ENCODE data around the gene ASB2.

Gene ASB2

GRCh38 chr14:93994919-93995682 is 18.7 kb upstream of the ASB2 start:
- DNase-seq: peak; percentile 73
- peaks cover 56% of the 10 kb centered on the region for H3K4me1 Mint-ChIP-seq (ENCODE audit: low read depth)
- no peaks in the 10 kb centered on the region for H3K36me3 Mint-ChIP-seq (ENCODE audit: low read depth)
- no peak overlapping the region for H3K4me3 Mint-ChIP-seq
- no peaks in the 10 kb centered on the region for H3K9me3 Mint-ChIP-seq
- no peaks in the 10 kb centered on the region for H3K27me3 Mint-ChIP-seq
- H3K27ac Mint-ChIP-seq: peak overlapping the region; percentile 84

GRCh38 chr14:93993382-93993781 is 17.0 kb upstream of the ASB2 start:
- Mint-ChIP-seq H3K36me3 (ENCODE audit: low read depth) (no peaks in the 10 kb centered on the region), H3K9me3 (no peaks in the 10 kb centered on the region), H3K27ac (peak overlapping the region; percentile 14), H3K4me3 (no peak overlapping the region), H3K4me1 (ENCODE audit: low read depth) (peaks cover 52% of the 10 kb centered on the region), H3K27me3 (no peaks in the 10 kb centered on the region)
- no peak for DNase-seq

DNA sequence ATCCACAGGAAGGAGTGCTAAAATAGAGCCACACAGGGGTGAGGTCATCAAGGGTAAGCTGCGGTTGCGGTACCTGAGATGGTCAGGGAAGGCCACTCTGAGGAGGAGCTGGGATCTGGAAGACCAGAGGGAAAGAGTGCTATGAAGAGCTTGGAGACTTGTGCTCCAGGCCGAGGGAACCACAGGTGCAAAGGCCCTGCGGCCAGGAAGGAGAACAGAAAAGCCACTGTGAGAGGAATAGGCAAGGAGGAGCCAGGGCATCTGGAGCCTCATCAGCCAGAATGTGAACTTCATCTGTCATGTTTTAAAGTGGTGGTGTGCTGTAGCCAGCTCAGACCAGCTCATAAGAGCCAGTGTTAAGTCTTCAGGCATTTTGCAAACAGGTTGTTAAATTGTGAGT is 15.3 kb upstream of the ASB2 start:
- no peaks in the 10 kb centered on the region for H3K9me3 Mint-ChIP-seq
- no peak overlapping the region for H3K4me3 Mint-ChIP-seq
- no peaks in the 10 kb centered on the region for H3K27me3 Mint-ChIP-seq
- no peak for DNase-seq
- peaks cover 38% of the 10 kb centered on the region for H3K4me1 Mint-ChIP-seq (ENCODE audit: low read depth)
- no peak overlapping the region for H3K27ac Mint-ChIP-seq
- no peaks in the 10 kb centered on the region for H3K36me3 Mint-ChIP-seq (ENCODE audit: low read depth)

GRCh38 chr14:93991212-93991611 is 14.8 kb upstream of the ASB2 start:
- no peak for DNase-seq
- H3K4me3 Mint-ChIP-seq: no peak overlapping the region
- no peak overlapping the region for H3K27ac Mint-ChIP-seq
- H3K27me3 Mint-ChIP-seq: no peaks in the 10 kb centered on the region
- no peaks in the 10 kb centered on the region for H3K9me3 Mint-ChIP-seq
- peaks cover 38% of the 10 kb centered on the region for H3K4me1 Mint-ChIP-seq (ENCODE audit: low read depth)
- H3K36me3 Mint-ChIP-seq (ENCODE audit: low read depth): no peaks in the 10 kb centered on the region

DNA sequence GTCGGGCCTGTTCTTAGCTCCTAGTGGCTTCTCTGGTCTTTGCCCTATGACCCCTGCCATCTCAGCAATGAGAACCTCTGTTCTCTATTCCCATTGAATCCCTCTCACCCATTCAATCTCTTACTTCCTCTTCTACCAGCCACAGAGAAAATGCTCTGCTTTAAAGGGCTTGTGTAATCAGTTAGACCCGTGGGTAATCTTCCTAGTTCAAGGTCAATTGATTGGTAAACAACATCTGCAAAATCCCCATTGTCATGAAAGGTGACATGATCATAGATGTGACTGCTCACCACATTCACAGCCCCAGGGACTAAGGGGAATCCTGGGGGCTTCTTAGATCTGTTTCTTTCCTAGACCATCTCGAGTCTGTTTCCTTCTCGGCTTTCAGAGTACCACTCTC is 13.6 kb upstream of the ASB2 start:
- Mint-ChIP-seq H3K27me3 (no peaks in the 10 kb centered on the region), H3K4me1 (ENCODE audit: low read depth) (peaks cover 27% of the 10 kb centered on the region), H3K4me3 (no peak overlapping the region), H3K9me3 (no peaks in the 10 kb centered on the region), H3K36me3 (ENCODE audit: low read depth) (no peaks in the 10 kb centered on the region), H3K27ac (no peak overlapping the region)
- no peak for DNase-seq

- H3K27ac Mint-ChIP-seq: no peak overlapping the region
- no peak overlapping the region for H3K4me3 Mint-ChIP-seq
- no peaks in the 10 kb centered on the region for H3K9me3 Mint-ChIP-seq
- peaks cover 22% of the 10 kb centered on the region for H3K4me1 Mint-ChIP-seq (ENCODE audit: low read depth)
- H3K36me3 Mint-ChIP-seq (ENCODE audit: low read depth): no peaks in the 10 kb centered on the region
- DNase-seq: no peak
- H3K27me3 Mint-ChIP-seq: no peaks in the 10 kb centered on the region
Measured at GRCh38 chr14:93987815-93988476, 11.6 kb upstream of the ASB2 start.

DNA sequence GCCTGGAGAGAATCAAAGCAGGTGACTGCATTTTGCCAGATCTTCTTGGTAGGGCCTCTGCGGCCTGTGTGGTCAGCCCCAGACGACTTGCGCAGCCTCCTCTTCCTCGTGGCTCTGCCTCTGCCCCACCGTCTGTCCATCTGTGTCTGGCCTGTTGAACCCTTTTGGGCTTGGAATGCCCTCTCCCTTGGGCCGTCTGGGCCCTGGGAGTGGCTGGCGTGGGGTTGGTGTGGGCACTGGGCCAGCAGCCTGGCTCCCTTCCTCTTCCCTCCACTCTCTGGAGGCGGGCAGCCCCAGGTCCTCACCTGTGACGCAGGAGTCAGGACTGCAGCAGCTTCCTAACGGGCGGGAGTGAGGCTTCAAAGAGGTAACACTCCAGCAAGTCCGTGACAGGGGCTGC is 11.0 kb upstream of the ASB2 start:
- Mint-ChIP-seq H3K27me3 (no peaks in the 10 kb centered on the region), H3K9me3 (no peaks in the 10 kb centered on the region), H3K4me3 (no peak overlapping the region), H3K4me1 (ENCODE audit: low read depth) (peaks cover 22% of the 10 kb centered on the region), H3K36me3 (ENCODE audit: low read depth) (no peaks in the 10 kb centered on the region), H3K27ac (no peak overlapping the region)
- DNase-seq: no peak

- DNase-seq: no peak
- Mint-ChIP-seq H3K9me3 (no peaks in the 10 kb centered on the region), H3K4me3 (no peak overlapping the region), H3K36me3 (ENCODE audit: low read depth) (no peaks in the 10 kb centered on the region), H3K27ac (no peak overlapping the region), H3K4me1 (ENCODE audit: low read depth) (peaks cover 25% of the 10 kb centered on the region), H3K27me3 (no peaks in the 10 kb centered on the region)
Measured at GRCh38 chr14:93986955-93987354, 10.6 kb upstream of the ASB2 start.

DNA sequence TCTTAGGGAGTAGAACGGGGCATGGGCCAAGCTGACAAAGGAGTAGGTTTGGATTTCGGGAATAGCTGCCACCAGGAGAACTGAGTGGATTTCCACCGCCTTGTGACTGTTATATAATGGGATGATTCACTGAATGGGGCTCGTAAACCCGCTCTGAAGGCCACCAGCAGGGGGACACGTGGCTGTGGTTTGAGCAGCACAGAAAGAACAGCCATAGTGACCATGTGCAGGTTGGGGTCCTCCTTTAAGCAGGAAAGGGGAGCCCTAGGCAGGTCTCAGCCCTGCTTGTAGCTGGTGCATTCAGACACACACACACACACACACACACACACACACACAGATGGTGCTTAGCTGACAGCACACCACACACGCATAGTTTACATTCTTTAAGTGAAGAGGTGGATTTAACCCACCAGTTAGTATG is 8.6 kb upstream of the ASB2 start:
- DNase-seq: no peak
- H3K27me3 Mint-ChIP-seq: no peaks in the 10 kb centered on the region
- H3K4me1 Mint-ChIP-seq (ENCODE audit: low read depth): peaks cover 35% of the 10 kb centered on the region
- no peak overlapping the region for H3K4me3 Mint-ChIP-seq
- H3K27ac Mint-ChIP-seq: peak overlapping the region; percentile 2
- H3K36me3 Mint-ChIP-seq (ENCODE audit: low read depth): peaks cover 4% of the 10 kb centered on the region
- H3K9me3 Mint-ChIP-seq: no peaks in the 10 kb centered on the region

DNA sequence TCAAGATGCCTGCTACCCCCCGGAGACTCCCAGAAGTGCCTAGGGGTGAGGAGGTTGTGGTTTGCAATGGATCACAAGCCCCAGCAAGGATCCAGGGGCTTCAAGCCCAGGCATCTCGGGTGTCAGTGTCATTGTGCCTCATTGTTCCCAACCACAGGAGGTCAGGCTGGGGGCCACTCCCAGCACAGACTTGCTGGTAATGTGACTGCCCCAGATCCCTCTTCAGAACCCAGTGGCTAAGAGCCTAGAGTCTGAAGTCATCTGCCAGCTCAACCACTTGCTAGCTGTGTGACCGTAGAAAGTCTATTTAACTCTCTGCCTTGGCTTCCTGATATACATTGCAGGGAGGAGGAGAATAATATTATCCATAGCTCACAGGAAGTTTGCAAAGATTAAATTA is 7.7 kb upstream of the ASB2 start:
- Mint-ChIP-seq H3K27me3 (no peaks in the 10 kb centered on the region), H3K9me3 (peaks cover 3% of the 10 kb centered on the region), H3K36me3 (ENCODE audit: low read depth) (peaks cover 8% of the 10 kb centered on the region), H3K27ac (no peak overlapping the region), H3K4me1 (ENCODE audit: low read depth) (peaks cover 41% of the 10 kb centered on the region), H3K4me3 (no peak overlapping the region)
- no peak for DNase-seq

DNA sequence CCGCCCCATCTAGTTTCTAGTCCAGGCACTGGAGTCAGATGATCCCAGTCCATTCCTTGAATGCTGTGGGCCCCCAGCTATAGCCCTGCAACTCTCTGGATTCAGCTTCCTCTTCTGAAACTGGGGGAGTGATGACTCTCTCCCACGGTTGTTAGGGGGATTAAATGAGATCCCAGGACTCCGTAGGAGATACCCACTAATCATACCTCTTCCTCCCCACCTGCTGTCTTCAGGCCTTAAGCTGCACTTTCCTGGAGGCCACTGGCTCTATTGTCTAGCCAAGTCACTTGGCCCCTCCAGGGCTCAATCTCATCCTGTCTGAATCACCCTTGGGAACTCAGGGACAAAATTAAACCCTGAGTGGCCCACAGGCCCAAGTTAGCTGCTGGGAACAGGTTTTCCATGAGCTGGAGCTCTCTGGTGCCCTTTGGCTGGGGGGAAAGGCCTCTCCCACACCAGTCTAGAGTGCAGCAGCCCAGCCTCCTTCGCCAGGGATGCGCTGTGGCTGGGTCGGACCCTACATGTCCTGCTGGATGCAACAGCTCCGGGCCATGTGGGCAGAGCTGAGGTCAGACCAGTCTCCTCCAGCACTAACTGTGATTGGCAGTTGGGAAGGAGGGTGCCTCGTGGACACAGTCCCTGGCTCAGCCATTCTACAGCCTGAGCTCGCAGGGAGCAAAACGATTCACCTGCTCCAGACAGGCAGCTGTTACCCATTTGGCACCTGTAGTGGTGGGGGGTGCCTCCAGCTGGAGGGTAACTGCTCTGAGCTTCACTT is 6.0 kb upstream of the ASB2 start:
- Mint-ChIP-seq H3K4me3 (no peak overlapping the region), H3K27me3 (no peaks in the 10 kb centered on the region), H3K9me3 (peaks cover 6% of the 10 kb centered on the region), H3K36me3 (ENCODE audit: low read depth) (peaks cover 23% of the 10 kb centered on the region), H3K27ac (no peak overlapping the region), H3K4me1 (ENCODE audit: low read depth) (peaks cover 58% of the 10 kb centered on the region)
- no peak for DNase-seq

DNA sequence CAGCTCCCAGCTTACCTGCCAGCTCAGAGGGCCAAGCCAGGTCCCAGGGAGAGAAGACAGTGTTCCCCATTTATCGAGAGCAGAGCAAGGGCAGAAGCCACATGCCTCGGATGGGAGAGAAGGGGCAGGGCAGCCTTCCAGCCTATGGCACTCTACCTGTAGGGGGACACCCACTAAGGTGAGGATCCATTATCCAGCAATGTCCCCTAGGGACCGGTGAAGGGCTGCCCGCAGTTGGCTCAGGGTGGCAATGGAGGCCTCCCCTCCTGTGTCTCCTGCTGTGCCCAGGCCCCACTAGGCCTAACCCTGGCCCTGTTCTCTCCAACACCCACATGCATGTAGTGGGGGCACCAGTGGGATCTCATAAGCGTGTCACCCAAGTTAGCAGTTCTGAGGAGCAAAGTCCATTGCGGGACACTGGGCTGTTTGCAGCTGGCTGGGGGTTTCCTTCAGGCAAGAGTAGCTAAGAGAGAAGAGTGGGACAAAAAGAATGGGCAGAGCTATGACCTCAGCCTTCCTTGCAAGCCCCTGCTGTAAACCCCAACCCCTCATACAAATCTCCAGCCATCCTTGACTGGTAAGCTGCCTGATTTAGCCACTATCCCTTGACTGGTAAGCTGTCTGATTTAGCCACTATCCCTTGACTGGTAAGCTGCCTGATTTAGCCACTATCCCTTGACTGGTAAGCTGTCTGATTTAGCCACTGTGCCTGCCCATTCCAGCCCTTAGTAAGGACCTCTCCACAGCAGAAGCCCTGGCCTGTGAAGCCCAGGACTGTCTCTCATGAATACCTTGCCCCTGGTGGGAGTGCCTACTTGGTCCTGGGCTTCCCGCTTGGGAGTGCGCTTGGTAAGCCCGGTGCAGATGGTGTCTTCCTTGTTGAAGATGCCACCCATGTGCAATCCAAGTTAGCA is 5.2 kb upstream of the ASB2 start:
- Mint-ChIP-seq H3K36me3 (ENCODE audit: low read depth) (peaks cover 32% of the 10 kb centered on the region), H3K27ac (peak overlapping the region; percentile 57), H3K27me3 (no peaks in the 10 kb centered on the region), H3K4me3 (no peak overlapping the region), H3K9me3 (peaks cover 13% of the 10 kb centered on the region), H3K4me1 (ENCODE audit: low read depth) (peaks cover 66% of the 10 kb centered on the region)
- no peak for DNase-seq

- peak overlapping the region; percentile 98 for H3K27ac Mint-ChIP-seq
- peaks cover 17% of the 10 kb centered on the region for H3K9me3 Mint-ChIP-seq
- peaks cover 37% of the 10 kb centered on the region for H3K36me3 Mint-ChIP-seq (ENCODE audit: low read depth)
- no peak overlapping the region for H3K4me3 Mint-ChIP-seq
- no peak for DNase-seq
- H3K4me1 Mint-ChIP-seq (ENCODE audit: low read depth): peaks cover 76% of the 10 kb centered on the region
- H3K27me3 Mint-ChIP-seq: no peaks in the 10 kb centered on the region
Measured at GRCh38 chr14:93980456-93981201, 4.3 kb upstream of the ASB2 start.

Measured in activated T-cell treated with anti-CD3 and anti-CD28 coated beads, Interleukin-2, amount 50 U/mL, for 24 hours (primary cell).